Epithelial cell of proximal tubule (primary cell): ENCODE data around the gene UBE2K. TPM values are rescaled to one million over a fixed set of nuclear protein-coding genes. Genes with fewer than 3 reads are reported as not detected.
"Not testable (repeated sequence)": the region's sequence is repeated elsewhere in the genome, so short reads cannot be mapped to it uniquely, and the experiment has no call there.

ENCODE experiments used
- DNase-seq: peaks from one replicate; pipeline ENCODE4 v3.0.0-alpha.2; 2011; ENCODE audit warnings: low read depth
- H3K4me3 ChIP-seq: 2 replicates; pipeline ENCODE4 v1.5.1; 2011; ENCODE audit warnings: low read depth, mild to moderate bottlenecking, low read length
- CTCF ChIP-seq: conservative IDR thresholded peaks from 2 replicates; pipeline ENCODE4 v1.5.1; 2012; ENCODE audit warnings: low read depth, mild to moderate bottlenecking, low read length
- total RNA-seq: library from RNA; depleted of rRNA; stranded (reverse); fragments of >200 nt; gene quantifications from 2 replicates; pipeline ENCODE4 v1.2.3, GENCODE V29; 2015

The UBE2K gene
- total RNA-seq, 1 donor from 2014 or later = 26.1 TPM

- no peak overlapping the region for H3K4me3 ChIP-seq
- no peak for TF ChIP-seq CTCF
- no peak for DNase-seq
Measured at GRCh38 chr4:39761005-39761667, 63.2 kb downstream of the UBE2K start.

- peak; percentile 33 for DNase-seq
- no peak overlapping the region for H3K4me3 ChIP-seq
- TF ChIP-seq CTCF = no peak
Measured at GRCh38 chr4:39763714-39764572, 66.0 kb downstream of the UBE2K start.

- no peak for DNase-seq
- no peak for TF ChIP-seq CTCF
- no peak overlapping the region for H3K4me3 ChIP-seq
Measured at GRCh38 chr4:39770005-39770404, 72.1 kb downstream of the UBE2K start.

- no peak overlapping the region for H3K4me3 ChIP-seq
- TF ChIP-seq CTCF = no peak
- DNase-seq = no peak
Measured at GRCh38 chr4:39770471-39770870, 72.5 kb downstream of the UBE2K start.

GRCh38 chr4:39770969-39771724 is 73.2 kb downstream of the UBE2K start:
- H3K4me3 ChIP-seq = no peak overlapping the region
- no peak for DNase-seq
- no peak for TF ChIP-seq CTCF

- not testable (repeated sequence) for H3K4me3 ChIP-seq, DNase-seq
Measured at GRCh38 chr4:39781988-39782387, 84.1 kb downstream of the UBE2K start.

- H3K4me3 ChIP-seq = no peak overlapping the region
- TF ChIP-seq CTCF = no peak
- DNase-seq = no peak
Measured at GRCh38 chr4:39785083-39785482, 87.1 kb downstream of the UBE2K start.
